HG03095 (cell line): ENCODE measurements around the gene SP4.
"Not testable (repeated sequence)": the region's sequence is repeated elsewhere in the genome, so short reads cannot be mapped to it uniquely, and the experiment has no call there.

Experiments
- ATAC-seq: cut with Tn5 transposase; IDR thresholded peaks from one replicate; pipeline ENCODE4 v1.9.1; 2021; ENCODE audit warnings: moderate library complexity; ENCODE audit not compliant: unreplicated experiment

SP4 gene

GRCh38 chr7:21514062-21514461 lies 86.2 kb downstream of the SP4 start:
- ATAC-seq: no peak

GRCh38 chr7:21524680-21525079 lies 96.8 kb downstream of the SP4 start:
- no peak for ATAC-seq

GRCh38 chr7:21526007-21526406 lies 98.1 kb downstream of the SP4 start:
- no peak for ATAC-seq

GRCh38 chr7:21526448-21526847 lies 98.6 kb downstream of the SP4 start:
- no peak for ATAC-seq

- not testable (repeated sequence) for ATAC-seq
These were observed 104.6 kb downstream of the SP4 start for GRCh38 chr7:21532485-21532884.

- ATAC-seq: not testable (repeated sequence)
These were observed 105.8 kb downstream of the SP4 start for GRCh38 chr7:21533646-21534045.

- not testable (repeated sequence) for ATAC-seq
These were observed 108.7 kb downstream of the SP4 start for GRCh38 chr7:21536445-21537118.

GRCh38 chr7:21538936-21539495 lies 111.1 kb downstream of the SP4 start:
- no peak for ATAC-seq

GRCh38 chr7:21542891-21543527 lies 115.1 kb downstream of the SP4 start, which contains the start of gene DNAH11:
DNAH11 (plus strand) TSS chr7:21543039; CDS start chr7:21543246, 207 bp downstream.
- ATAC-seq: peak; percentile 73

- ATAC-seq: no peak
These were observed 115.8 kb downstream of the SP4 start for GRCh38 chr7:21543528-21544302.

GRCh38 chr7:21544303-21544656 lies 116.4 kb downstream of the SP4 start:
- ATAC-seq: no peak

- no peak for ATAC-seq
These were observed 116.8 kb downstream of the SP4 start for GRCh38 chr7:21544715-21545114.

GRCh38 chr7:21547501-21547900 lies 119.6 kb downstream of the SP4 start:
- ATAC-seq: no peak

- no peak for ATAC-seq
These were observed 120.6 kb downstream of the SP4 start for GRCh38 chr7:21548491-21548890.

- ATAC-seq: no peak
These were observed 122.2 kb downstream of the SP4 start for GRCh38 chr7:21550076-21550475.

GRCh38 chr7:21550821-21551531 lies 123.1 kb downstream of the SP4 start:
- ATAC-seq: no peak

- ATAC-seq: no peak
These were observed 134.5 kb downstream of the SP4 start for GRCh38 chr7:21562385-21562784.
